GM19395 (cell line): Measurements from ENCODE around the gene MSANTD1.

ENCODE experiments used
- ATAC-seq: cut with Tn5 transposase; IDR thresholded peaks from one replicate; pipeline ENCODE4 v1.9.1; 2021; ENCODE audit warnings: mild to moderate bottlenecking, moderate library complexity; ENCODE audit not compliant: unreplicated experiment

Gene MSANTD1

GRCh38 chr4:3248811-3249661, at the start of gene MSANTD1:
MSANTD1 (plus strand) TSS chr4:3249159; CDS start chr4:3249223, 64 bp downstream.
- no peak for ATAC-seq

- ATAC-seq = no peak
Measured at GRCh38 chr4:3199653-3200422, 49.1 kb upstream of the MSANTD1 start.

DNA sequence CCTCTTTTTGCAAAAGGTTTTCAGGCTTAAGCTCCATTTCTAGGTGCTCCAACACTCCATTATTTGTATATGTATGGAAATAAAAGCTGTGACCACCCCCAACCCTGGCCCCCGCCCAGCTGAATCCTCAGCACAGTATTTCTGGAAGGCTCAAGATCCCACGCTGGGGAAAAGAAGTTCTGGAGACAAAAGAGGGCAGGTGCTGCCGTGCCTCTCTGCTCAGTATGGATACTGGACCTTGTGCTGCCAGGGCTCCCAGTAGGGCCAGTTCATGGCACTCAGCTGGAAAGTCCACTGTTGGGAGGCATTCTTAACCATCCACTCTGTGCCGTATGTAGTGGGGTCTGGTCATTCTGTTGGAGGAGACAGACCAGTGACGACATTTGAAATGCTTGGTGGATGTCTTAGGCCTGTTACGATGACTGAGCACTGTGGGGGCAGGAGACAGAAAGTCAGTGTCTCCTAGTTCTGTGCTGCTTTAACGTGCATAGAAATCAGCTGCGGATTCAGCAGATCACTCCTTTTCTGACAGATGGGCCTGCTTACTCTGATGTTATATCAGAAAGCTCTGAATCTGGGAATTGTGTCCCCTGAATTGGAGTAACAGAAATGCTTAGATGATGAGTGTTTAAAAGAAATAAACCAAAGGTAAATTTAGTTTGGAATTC, 48.4 kb upstream of the MSANTD1 start:
- ATAC-seq = no peak

DNA sequence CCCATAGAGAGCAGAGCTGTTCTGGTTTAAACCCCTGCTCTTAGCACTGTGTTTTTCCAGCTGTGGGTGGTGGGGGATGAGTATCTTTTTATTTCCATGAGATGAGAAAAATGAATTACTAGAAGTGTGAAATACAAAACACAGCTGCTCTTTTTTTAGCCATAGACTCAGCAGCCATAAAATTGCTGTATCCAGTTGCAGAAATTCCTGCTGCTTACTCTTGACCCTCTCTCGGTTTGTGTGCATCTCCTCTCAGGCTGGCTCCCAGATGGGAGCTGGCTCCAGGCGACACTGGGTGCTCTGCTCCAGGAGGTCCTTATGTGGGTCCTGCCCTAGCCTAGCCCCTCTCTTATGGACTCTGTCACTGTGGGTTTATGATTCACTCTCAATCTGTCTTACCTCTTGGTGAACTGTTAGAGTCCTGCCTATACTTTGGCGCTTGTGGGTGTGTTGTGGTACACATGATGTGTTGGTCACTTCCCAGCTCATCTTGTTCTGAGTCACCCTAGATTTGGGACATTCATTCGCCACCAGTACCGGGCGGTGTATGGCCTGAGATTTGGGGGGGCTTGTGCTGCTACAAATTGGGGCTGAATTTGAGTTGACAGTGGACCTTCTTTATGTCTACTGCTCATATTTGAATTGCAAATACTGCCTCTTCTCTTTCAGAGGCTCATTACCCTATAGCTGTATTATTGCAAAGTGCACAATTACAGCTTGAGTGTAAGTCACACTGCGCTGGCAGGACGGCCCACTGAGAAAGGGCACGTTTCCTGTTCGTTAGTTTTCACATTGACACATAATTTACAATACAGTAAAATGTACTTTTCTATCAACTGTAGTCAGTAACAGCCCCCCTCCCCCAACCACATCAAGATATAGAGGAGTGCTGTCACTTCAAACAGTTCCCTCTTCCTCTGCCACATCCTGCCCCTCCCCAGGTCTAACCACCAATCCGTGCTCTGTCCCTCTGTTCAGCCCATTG, 46.9 kb upstream of the MSANTD1 start:
- peak; percentile 78 for ATAC-seq

DNA sequence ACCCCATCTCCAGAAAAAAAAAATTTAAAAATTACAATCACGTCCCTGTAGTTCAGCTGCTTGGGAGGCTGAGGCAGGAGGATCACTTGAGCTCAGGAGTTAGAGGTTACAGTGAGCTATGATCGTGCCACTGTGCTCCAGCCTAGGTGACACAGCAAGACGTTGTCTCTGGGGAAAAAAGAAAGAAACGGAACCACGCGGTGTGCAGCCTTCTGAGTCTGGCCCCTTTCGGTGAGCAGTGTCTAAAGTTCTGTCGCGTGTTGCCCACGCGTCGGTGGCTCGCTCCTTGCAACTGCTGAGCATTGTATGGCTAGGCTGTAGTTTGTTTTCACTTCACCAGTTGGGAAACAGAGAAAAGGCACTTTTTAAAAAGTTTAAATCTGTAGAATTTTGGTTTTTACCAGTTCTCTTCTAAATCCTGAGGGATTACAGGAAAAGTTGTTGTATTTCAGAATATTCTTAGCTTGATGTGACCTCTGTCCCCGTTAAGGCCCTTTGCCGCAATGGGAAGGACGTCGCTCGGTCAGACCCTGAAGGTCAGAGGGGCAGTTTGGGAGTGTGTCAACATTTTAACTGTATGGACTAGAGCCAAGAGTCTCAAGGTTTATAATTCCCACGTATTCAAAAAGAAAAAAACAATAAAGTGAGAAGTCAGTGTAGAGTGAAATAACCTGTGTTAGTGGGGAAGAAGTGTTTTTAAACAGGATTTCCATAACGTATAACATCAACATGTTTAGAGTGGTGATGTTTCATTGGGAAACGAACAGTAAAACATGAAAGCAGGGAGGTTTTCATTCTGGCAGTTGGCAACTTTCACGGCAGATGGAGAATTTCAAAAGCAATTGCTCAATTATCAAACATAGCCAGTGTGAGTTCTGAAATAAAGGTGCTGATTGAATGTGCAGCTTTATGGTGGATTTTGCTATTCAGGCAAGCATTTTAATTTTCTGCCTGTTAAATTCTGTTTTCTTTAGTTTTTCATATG, 45.8 kb upstream of the MSANTD1 start:
- ATAC-seq = no peak

GRCh38 chr4:3203971-3204431, 45.0 kb upstream of the MSANTD1 start:
- no peak for ATAC-seq

DNA sequence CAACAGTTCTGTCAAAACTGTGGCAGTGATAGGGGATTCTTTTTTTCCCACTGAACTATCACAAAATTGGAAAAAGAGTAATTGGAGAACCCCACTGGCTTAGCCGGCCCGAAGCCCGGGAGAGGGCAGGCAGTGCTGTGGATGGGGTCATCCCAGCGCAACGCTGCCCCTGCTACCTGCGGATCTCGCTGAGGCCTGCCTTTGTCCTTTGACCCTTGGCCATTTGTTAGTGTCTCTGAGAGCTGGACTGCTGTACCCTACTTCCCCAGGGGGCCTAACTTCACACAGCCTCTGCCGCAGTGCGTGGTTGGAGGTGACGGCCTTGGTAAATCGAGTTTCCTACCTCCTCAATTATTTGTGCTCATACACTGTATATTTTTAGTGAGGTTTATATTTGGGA, 43.0 kb upstream of the MSANTD1 start:
- ATAC-seq = no peak

- ATAC-seq = no peak
Measured at GRCh38 chr4:3206439-3207100, 42.4 kb upstream of the MSANTD1 start.

- no peak for ATAC-seq
Measured at GRCh38 chr4:3207531-3208037, 41.4 kb upstream of the MSANTD1 start.

DNA sequence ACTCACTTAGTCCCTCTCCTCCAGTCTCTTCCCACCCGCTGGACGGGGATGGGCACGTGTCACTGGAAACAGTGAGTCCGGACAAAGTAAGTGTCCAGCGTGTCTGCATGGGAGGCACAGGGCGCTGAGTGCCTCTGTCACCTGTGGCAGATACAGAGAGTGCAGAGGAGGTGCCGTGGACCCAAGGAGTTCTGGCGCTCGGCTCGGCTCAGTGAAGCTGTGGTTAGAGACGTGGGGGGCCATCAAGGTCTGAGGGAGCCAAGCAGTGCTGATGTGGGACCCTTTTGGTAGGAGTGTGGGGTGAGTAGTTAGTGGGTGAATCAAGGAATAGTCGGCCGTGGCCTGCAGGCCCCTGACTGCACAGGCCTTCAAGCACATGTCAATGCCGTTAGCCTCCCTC, 40.1 kb upstream of the MSANTD1 start:
- no peak for ATAC-seq

- ATAC-seq = no peak
Measured at GRCh38 chr4:3209551-3210325, 39.2 kb upstream of the MSANTD1 start.

GRCh38 chr4:3210467-3210866, 38.5 kb upstream of the MSANTD1 start:
- ATAC-seq = no peak

DNA sequence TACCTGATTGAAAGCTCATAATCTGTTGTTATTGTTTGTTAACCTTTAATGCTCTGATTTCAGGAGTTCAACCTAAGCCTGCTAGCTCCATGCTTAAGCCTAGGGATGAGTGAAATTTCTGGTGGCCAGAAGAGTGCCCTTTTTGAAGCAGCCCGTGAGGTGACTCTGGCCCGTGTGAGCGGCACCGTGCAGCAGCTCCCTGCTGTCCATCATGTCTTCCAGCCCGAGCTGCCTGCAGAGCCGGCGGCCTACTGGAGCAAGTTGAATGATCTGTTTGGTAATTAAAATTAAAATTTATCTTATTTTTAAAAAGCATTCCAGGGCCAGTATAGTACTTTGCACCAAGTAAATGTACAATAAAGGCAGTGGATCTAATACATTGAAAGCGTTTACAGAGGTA, 37.1 kb upstream of the MSANTD1 start:
- no peak for ATAC-seq

DNA sequence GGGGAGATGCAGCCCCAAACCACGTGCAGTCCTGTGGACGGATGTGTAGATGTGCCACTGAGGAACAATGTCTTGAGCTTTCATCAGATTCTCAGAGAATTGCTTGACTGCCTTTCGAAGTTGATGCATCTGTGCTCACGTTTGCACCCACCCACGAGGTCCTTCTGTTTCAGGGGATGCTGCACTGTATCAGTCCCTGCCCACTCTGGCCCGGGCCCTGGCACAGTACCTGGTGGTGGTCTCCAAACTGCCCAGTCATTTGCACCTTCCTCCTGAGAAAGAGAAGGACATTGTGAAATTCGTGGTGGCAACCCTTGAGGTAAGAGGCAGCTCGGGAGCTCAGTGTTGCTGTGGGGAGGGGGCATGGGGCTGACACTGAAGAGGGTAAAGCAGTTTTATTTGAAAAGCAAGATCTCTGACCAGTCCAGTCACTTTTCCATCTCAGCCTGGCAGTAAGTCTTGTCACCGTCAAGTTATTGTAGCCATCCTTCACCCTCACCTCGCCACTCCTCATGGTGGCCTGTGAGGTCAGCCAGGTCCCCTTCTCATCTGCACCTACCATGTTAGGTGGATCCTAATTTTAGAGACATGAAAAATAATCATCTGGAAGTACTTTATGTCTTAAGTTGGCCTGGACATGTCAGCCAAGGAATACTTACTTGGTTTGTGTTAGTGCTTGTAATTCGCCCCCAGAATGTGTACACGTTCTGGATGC, 36.4 kb upstream of the MSANTD1 start:
- no peak for ATAC-seq

DNA sequence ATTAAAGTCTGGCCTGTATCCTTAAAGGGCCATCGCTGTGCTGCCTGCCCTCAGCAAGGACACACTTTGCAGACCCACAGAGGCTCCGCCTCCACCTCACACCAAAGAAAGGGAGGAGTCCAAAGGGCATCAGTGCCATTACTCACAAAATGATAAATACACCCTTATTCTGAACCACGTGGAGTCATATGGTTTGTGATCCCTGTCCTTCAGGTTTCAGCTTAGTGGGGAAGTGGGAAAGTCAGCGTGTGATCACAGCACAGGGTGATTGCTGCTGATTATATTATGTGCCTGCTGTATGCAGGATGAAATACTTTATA, 35.9 kb upstream of the MSANTD1 start:
- ATAC-seq = no peak

GRCh38 chr4:3213661-3214250, 35.2 kb upstream of the MSANTD1 start:
- no peak for ATAC-seq

GRCh38 chr4:3215256-3215655, 33.7 kb upstream of the MSANTD1 start:
- ATAC-seq = no peak
